HEK293 (cell line): Measurements from ENCODE around the gene AP1S1.
A peak's percentile ranks its signal among the peaks of the same experiment; 100 is the strongest.
"Not testable (repeated sequence)": the region's sequence is repeated elsewhere in the genome, so short reads cannot be mapped to it uniquely, and the experiment has no call there.

Experiments
- CTCF ChIA-PET: fragments of 350-600 bp; formaldehyde crosslinking; extraction: SDS; loops from one replicate; lab custom pipeline; 2021; ENCODE audit warnings: antibody characterized with exemption; lab: Yijun Ruan, JAX
- POLR2A ChIA-PET: fragments of 300-600 bp; formaldehyde crosslinking; extraction: SDS; loops from one replicate; lab custom pipeline; 2020; ENCODE audit warnings: antibody characterized with exemption, inconsistent platforms; lab: Yijun Ruan, JAX
- H3K27ac ChIP-seq: fragments of 200-500 bp; sonication (Bioruptor generic); 2 replicates; pipeline ENCODE4 v1.5.1; 2014; ENCODE audit warnings: low read depth, low read length, control low read depth, inconsistent platforms; ENCODE audit errors: extremely low read depth
- H3K36me3 ChIP-seq, 2 experiments: fragments of 200-500 bp in 1 of 2; sonication (Bioruptor generic) in 1 of 2; 1 replicate in 1 of 2; 2 replicates in 1 of 2; pipeline ENCODE4 v1.5.1; 2014 to 2017; ENCODE audit warnings: inconsistent platforms in 2 of 2, low read length in 2 of 2; ENCODE audit not compliant: control insufficient read depth in 2 of 2, insufficient read depth in 1 of 2
- H3K4me1 ChIP-seq: fragments of 200-500 bp; sonication (Bioruptor generic); 2 replicates; pipeline ENCODE4 v1.5.1; 2014; ENCODE audit warnings: mild to moderate bottlenecking, low read length, inconsistent platforms; ENCODE audit not compliant: control insufficient read depth, insufficient read depth
- H3K4me3 ChIP-seq: 2 replicates; pipeline ENCODE4 v1.5.1; 2011; ENCODE audit warnings: low read depth, mild to moderate bottlenecking, control low read depth, low read length, moderate library complexity
- H3K9me3 ChIP-seq: fragments of 200-500 bp; sonication (Bioruptor generic); 2 replicates; pipeline ENCODE4 v1.5.1; 2014; ENCODE audit warnings: low read depth, low read length, inconsistent platforms; ENCODE audit not compliant: control insufficient read depth, insufficient read depth
- KLF1 ChIP-seq: fragments of 450-650 bp; formaldehyde crosslinking; IDR thresholded peaks from 2 replicates; pipeline ENCODE4 v1.5.1; 2016; ENCODE audit warnings: missing biosample characterization, missing genetic modification characterization
- REST ChIP-seq: fragments of 450-650 bp; formaldehyde crosslinking; IDR thresholded peaks from 2 replicates; pipeline ENCODE4 v1.5.1; 2016; ENCODE audit warnings: missing biosample characterization, missing genetic modification characterization
- SCRT1 ChIP-seq: fragments of 450-650 bp; formaldehyde crosslinking; IDR thresholded peaks from 2 replicates; pipeline ENCODE4 v1.5.1; 2016; ENCODE audit warnings: missing biosample characterization, missing genetic modification characterization, borderline replicate concordance
- SCRT2 ChIP-seq: fragments of 450-650 bp; formaldehyde crosslinking; IDR thresholded peaks from 2 replicates; pipeline ENCODE4 v1.5.1; 2016; ENCODE audit warnings: missing biosample characterization, missing genetic modification characterization
- ZBTB8A ChIP-seq: fragments of 450-650 bp; formaldehyde crosslinking; IDR thresholded peaks from 2 replicates; pipeline ENCODE4 v1.5.1; 2016; ENCODE audit warnings: missing biosample characterization, missing genetic modification characterization
- ZIC2 ChIP-seq: fragments of 450-650 bp; formaldehyde crosslinking; IDR thresholded peaks from 2 replicates; pipeline ENCODE4 v1.5.1; 2016; ENCODE audit warnings: missing biosample characterization, missing genetic modification characterization
- ZNF121 ChIP-seq: fragments of 450-650 bp; formaldehyde crosslinking; IDR thresholded peaks from 2 replicates; pipeline ENCODE4 v1.5.1; 2016; ENCODE audit warnings: missing biosample characterization, missing genetic modification characterization
- ZNF274 ChIP-seq, 2 experiments: fragments of 200-500 bp in 1 of 2; fragments of 450-650 bp in 1 of 2; sonication (Bioruptor generic) in 1 of 2; formaldehyde crosslinking in 1 of 2; IDR thresholded peaks; 2 replicates each; pipeline versions ENCODE4 v1.5.1 to v1.6.1; 2014 to 2016; ENCODE audit warnings: borderline replicate concordance in 1 of 2, inconsistent platforms in 1 of 2, low read length in 1 of 2, missing biosample characterization in 1 of 2, missing genetic modification characterization in 1 of 2
- ZNF324 ChIP-seq: fragments of 450-650 bp; formaldehyde crosslinking; IDR thresholded peaks from 2 replicates; pipeline ENCODE4 v1.5.1; 2016; ENCODE audit warnings: missing biosample characterization, missing genetic modification characterization
- ZNF350 ChIP-seq: fragments of 450-650 bp; formaldehyde crosslinking; IDR thresholded peaks from 2 replicates; pipeline ENCODE4 v1.5.0; 2017; ENCODE audit warnings: missing biosample characterization, mild to moderate bottlenecking, missing genetic modification characterization
- ZNF394 ChIP-seq: fragments of 450-650 bp; formaldehyde crosslinking; IDR thresholded peaks from 2 replicates; pipeline ENCODE4 v1.5.1; 2016; ENCODE audit warnings: missing biosample characterization, missing genetic modification characterization, mild to moderate bottlenecking, moderate library complexity, borderline replicate concordance
- ZNF585B ChIP-seq: fragments of 450-650 bp; formaldehyde crosslinking; IDR thresholded peaks from 2 replicates; pipeline ENCODE4 v1.5.1; 2016; ENCODE audit warnings: missing biosample characterization, missing genetic modification characterization
- ZNF610 ChIP-seq: fragments of 450-650 bp; formaldehyde crosslinking; IDR thresholded peaks from 2 replicates; pipeline ENCODE4 v1.5.1; 2016; ENCODE audit warnings: missing biosample characterization, missing genetic modification characterization, borderline replicate concordance
- ZNF624 ChIP-seq: fragments of 450-650 bp; formaldehyde crosslinking; IDR thresholded peaks from 2 replicates; pipeline ENCODE4 v1.5.1; 2017; ENCODE audit warnings: missing biosample characterization, missing genetic modification characterization
- ZNF626 ChIP-seq: fragments of 450-650 bp; sonication (Bioruptor Pico); formaldehyde crosslinking; IDR thresholded peaks from 2 replicates; pipeline ENCODE4 v1.5.1; 2018; ENCODE audit warnings: missing biosample characterization, missing genetic modification characterization, inconsistent platforms
- TF ChIP-seq, protein P1 (sequence below): fragments of 450-650 bp; formaldehyde crosslinking; IDR thresholded peaks from 2 replicates; pipeline ENCODE4 v1.5.1; 2016; ENCODE audit warnings: missing biosample characterization, missing genetic modification characterization, low read depth

Gene AP1S1

GRCh38 chr7:101104799-101105198 is 49.5 kb upstream of the AP1S1 start:
- TF ChIP-seq ZNF274 (IDR thresholded peaks at IDR 0.05; ENCODE audit: low read length): no peak
- no peak for TF ChIP-seq ZNF274 (tag by site-specific recombination; IDR thresholded peaks at IDR 0.05; ENCODE audit: borderline replicate concordance)
- peak; percentile 48; the same call in 1 of the 2 replicates for TF ChIP-seq KLF1
- TF ChIP-seq ZNF121: 0 out of 2 replicates have a peak, but pooled peaks have one; percentile 1
- H3K36me3 ChIP-seq: no peaks in the 10 kb centered on the region
- H3K9me3 ChIP-seq: no peaks in the 10 kb centered on the region
- H3K4me1 ChIP-seq: no peaks in the 10 kb centered on the region
- POLR2A ChIA-PET: interaction anchor here (0.5 kb wide), 1 partner anchor 155 kb away, joined by 3 read pairs; no protein-coding TSS in a partner anchor
- H3K27ac ChIP-seq: no peak overlapping the region
- no peak overlapping the region for H3K4me3 ChIP-seq
- CTCF ChIA-PET: interaction anchor here (0.8 to 1.7 kb wide), 4 partner anchors 10 to 39 kb away, joined by 3 to 5 read pairs (median 4); no protein-coding TSS in a partner anchor

GRCh38 chr7:101105248-101105647 is 49.0 kb upstream of the AP1S1 start:
- H3K36me3 ChIP-seq, H3K4me1 ChIP-seq, H3K9me3 ChIP-seq, POLR2A ChIA-PET, H3K27ac ChIP-seq, H3K4me3 ChIP-seq: not testable (repeated sequence)
- CTCF ChIA-PET: interaction anchor here (0.8 to 1.7 kb wide), 5 partner anchors 10 to 39 kb away, joined by 3 to 5 read pairs (median 3); partner anchors contain the start of gene TRIM56

DNA sequence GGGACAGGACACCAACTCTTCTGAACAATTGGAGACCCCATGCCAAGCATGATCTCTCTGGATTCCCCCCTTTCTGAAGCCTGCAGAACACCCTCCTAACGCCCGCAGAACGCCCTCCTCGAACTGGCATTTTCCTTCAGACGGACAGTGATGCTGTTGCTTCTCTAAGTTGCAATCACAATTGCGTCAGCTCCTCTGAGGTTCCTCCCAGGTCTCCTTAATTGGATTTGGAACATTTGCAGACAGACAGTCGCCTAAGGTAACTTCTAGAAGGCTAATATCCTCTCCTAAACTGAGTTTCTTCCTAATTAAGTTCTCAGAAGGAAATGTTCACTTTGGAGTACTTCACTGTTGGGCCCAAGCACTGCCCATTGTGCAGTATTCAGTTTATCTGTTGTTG is 47.9 kb upstream of the AP1S1 start:
- no peaks in the 10 kb centered on the region for H3K9me3 ChIP-seq
- H3K4me1 ChIP-seq: no peaks in the 10 kb centered on the region
- ChIA-PET POLR2A (no interaction called here), CTCF (no interaction called here)
- no peak overlapping the region for H3K4me3 ChIP-seq
- TF ChIP-seq KLF1: no peak
- TF ChIP-seq, protein P1, sequence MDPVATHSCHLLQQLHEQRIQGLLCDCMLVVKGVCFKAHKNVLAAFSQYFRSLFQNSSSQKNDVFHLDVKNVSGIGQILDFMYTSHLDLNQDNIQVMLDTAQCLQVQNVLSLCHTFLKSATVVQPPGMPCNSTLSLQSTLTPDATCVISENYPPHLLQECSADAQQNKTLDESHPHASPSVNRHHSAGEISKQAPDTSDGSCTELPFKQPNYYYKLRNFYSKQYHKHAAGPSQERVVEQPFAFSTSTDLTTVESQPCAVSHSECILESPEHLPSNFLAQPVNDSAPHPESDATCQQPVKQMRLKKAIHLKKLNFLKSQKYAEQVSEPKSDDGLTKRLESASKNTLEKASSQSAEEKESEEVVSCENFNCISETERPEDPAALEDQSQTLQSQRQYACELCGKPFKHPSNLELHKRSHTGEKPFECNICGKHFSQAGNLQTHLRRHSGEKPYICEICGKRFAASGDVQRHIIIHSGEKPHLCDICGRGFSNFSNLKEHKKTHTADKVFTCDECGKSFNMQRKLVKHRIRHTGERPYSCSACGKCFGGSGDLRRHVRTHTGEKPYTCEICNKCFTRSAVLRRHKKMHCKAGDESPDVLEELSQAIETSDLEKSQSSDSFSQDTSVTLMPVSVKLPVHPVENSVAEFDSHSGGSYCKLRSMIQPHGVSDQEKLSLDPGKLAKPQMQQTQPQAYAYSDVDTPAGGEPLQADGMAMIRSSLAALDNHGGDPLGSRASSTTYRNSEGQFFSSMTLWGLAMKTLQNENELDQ (tag by site-specific recombination): no peak
- no peaks in the 10 kb centered on the region for H3K36me3 ChIP-seq
- H3K27ac ChIP-seq: no peak overlapping the region

DNA sequence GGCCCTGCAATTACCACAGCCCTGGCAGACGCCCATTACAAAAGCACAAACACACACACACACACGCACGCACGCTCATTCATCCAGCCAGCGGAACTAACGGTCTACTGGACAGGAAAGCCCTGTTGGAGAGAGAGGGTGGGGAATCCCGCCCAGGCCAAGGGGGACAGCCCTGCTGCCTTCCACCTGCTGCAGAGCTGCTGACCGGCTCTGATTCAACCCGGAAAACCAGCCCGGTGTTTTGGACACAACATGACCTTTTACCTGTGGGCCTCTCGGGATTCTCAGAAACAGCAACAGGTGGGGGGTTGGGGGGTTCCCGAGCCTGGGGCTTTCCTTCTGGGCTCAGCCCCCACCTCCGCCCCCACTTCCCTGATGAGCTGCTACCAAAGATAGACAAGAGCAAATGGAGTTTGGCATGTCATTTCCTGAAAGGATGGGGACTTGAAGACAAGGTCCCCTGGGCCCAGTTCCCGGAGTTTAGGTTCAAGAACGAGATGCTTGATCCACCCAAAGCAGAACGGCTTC is 45.9 kb upstream of the AP1S1 start:
- POLR2A ChIA-PET: no interaction called here
- Histone ChIP-seq H3K27ac (no peak overlapping the region), H3K36me3 (no peaks in the 10 kb centered on the region), H3K9me3 (no peaks in the 10 kb centered on the region), H3K4me3 (no peak overlapping the region), H3K4me1 (no peaks in the 10 kb centered on the region)
- no peak for TF ChIP-seq REST
- TF ChIP-seq ZNF324: no peak
- no peak for TF ChIP-seq ZNF350
- TF ChIP-seq ZNF626 (tag by site-specific recombination): no peak
- TF ChIP-seq ZNF610 (tag by site-specific recombination): no peak
- no peak for TF ChIP-seq ZNF394 (tag by site-specific recombination)
- peak; percentile 37; the same call in 1 of the 2 replicates for TF ChIP-seq ZBTB8A (tag by site-specific recombination)
- TF ChIP-seq ZNF624 (tag by site-specific recombination): no peak
- 0 out of 2 replicates have a peak, but pooled peaks have one; percentile 51 for TF ChIP-seq SCRT1 (tag by site-specific recombination)
- 0 out of 2 replicates have a peak, but pooled peaks have one; percentile 13 for TF ChIP-seq ZIC2 (tag by site-specific recombination)
- peak; percentile 90 for TF ChIP-seq SCRT2 (tag by site-specific recombination)
- no peak for TF ChIP-seq ZNF585B (tag by site-specific recombination)
- TF ChIP-seq, all 188 proteins: peak for 4
- CTCF ChIA-PET: interaction anchor here (1.4 kb wide), 1 partner anchor 62 kb away, joined by 3 read pairs; no protein-coding TSS in a partner anchor
